HG03571 (cell line): ENCODE measurements around the gene GDF15.
A peak's percentile ranks its signal among the peaks of the same experiment; 100 is the strongest.
"Not testable (repeated sequence)": the region's sequence is repeated elsewhere in the genome, so short reads cannot be mapped to it uniquely, and the experiment has no call there.

Source experiments
- ATAC-seq: cut with Tn5 transposase; IDR thresholded peaks from one replicate; pipeline ENCODE4 v1.9.1; 2021; ENCODE audit not compliant: unreplicated experiment

Gene GDF15

DNA sequence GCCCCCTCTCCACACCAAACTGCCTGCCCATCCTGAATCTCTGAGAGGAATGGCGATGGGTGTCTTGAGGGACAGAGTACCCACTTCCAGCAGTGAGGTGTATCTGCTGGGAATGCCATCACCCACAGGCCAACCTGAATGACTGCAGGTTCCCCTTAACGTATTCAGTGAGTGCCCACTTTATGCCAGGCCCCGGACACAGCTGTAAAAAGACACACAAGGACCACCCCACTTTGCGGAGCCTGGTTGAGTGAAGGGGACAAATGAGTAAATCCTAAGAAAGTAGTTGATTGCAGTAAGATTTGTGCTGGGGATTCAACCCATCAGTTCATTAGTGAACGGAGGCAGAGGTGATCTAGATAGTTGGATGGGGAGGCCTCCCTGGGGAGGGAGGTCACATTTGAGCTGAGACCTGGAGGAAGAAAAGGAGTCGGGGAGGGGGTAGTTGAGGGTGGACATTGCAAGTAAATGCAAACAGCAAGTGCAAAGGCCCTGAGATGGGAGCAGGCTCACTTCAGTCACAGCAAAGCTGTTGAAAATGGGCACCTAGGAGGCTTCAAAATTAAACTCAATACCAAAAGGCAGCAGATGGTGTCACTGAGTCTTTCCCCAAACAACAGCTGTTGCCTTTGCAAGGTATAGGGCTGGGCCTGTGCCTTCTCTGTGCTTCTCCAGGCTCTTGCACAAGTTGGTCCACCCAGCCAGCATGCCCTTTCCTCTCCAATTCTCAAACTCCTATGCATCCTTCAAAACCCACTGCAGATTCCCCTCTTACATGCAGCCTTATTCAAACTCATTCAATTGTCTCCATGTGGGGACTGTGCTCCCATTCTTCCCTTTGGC lies 4.3 kb downstream of the GDF15 start:
- no peak for ATAC-seq

DNA sequence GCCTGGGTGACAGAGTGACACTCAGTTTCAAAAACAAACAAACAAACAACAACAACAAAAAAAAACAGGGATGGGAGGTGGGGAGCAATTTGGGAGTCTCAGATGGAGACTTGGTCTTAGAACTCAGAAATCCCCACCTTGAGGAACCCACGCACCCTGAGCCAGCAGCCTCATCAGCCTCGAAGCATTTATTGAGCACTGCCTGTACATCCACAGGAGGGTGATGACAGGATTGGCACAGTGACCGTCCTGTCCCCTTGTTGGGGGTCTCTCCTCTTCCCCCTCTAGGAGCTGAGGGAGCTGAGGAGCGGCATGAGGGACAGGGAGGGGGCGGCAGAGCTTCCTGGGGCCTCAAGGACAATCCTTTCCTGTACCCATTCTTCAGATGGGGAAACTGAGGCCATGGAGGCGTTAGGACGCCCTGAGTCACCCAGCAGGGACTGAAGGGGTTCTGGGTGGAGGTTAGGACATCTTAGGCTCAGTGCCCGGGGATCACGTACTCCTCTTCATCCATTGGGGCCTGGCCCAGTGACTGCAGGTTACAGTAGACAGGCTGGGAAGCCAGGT lies 5.6 kb downstream of the GDF15 start:
- ATAC-seq: no peak

DNA sequence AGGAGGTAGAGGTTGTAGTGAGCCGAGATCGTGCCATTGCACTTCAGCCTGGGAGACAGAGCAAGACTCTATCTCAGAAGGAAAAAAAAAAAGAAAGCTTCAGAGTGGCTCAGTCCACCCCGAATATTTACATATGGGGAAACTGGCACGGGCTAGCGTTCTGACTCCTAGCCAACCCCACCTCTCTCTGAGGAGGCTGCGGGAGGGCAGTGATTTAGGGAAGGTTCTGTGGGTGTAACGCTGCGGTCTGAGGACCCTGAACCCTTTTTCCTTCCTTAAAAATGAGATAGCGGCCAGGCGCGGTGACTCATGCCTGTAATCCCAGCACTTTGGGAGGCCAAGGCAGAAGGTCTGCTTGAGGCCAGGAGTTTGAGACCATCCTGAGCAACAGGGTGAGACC lies 6.5 kb downstream of the GDF15 start:
- no peak for ATAC-seq

DNA sequence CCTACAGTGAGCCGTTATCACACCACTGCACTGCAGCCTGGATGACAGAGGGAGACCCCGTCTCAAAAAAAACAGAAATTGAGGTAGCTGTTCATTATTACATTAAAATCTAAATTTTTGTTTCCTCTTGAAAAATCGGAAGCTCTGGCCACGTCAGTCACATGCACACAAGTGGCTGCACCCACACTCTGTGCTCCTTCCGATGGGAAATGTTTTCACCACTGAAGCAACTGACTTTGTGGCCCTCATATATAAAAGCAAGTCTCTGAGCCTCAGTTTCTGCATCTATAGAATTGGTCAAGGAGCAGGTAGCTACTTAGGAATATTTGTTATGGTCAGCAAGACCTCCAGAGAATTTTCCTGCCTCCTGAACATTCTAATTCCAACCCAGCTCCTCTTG lies 7.0 kb downstream of the GDF15 start:
- no peak for ATAC-seq

DNA sequence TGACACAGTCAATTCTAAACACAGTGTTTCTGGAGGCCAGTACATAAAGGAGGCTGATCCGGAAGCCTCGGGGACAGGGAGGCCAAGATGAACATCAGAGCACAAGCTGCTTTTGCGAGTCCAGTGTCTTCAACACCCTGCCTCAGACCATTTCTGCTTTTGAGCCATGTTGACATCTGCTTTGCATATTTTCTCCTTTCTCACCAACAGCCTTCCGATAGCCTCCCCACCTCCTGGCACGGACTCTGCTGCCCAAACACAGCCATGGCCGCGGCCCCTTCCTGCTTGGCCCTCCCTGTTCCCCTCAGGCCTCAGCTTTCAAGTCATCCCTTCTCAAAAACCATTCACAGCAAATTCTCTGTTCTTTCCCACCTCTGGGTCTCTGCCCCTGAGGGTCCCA lies 7.9 kb downstream of the GDF15 start:
- ATAC-seq: no peak

DNA sequence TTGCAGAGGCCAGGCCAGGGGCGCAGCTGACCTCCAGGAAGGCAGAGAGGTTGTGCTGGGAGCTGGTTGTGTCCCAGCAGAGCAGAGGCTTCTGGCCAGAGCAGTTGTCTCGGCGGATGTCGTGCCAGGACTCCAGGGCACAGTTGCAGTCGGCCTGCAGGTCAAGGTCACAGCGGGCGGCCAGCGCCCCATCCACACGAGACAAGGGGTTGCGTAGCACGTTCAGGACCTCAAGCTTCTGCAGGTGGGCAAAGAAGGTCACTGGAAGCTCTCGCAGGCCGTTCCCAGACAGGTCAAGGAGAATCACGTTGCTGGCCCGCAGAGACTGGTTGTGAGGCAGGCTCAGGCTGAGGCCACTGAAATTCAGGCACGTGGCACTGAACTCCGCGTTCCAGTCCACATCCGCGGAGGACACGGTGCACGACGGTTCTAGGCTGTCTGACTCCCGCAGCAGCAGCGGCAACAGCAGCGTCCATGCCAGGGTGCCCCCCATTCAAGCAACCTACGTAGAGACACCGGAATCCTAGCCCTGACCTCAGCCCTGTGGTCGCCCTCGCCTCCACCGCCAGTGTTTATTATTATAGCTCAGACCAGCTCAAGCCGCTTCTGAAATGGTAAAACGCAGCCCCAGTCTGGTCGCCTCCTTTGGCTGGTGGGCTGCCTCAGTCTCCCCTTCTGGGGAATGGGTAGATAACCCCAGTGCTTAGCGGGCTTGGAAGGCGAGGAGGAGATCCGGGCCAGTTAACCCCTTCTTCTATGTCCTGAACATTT lies 10.7 kb downstream of the GDF15 start:
- no peak for ATAC-seq

DNA sequence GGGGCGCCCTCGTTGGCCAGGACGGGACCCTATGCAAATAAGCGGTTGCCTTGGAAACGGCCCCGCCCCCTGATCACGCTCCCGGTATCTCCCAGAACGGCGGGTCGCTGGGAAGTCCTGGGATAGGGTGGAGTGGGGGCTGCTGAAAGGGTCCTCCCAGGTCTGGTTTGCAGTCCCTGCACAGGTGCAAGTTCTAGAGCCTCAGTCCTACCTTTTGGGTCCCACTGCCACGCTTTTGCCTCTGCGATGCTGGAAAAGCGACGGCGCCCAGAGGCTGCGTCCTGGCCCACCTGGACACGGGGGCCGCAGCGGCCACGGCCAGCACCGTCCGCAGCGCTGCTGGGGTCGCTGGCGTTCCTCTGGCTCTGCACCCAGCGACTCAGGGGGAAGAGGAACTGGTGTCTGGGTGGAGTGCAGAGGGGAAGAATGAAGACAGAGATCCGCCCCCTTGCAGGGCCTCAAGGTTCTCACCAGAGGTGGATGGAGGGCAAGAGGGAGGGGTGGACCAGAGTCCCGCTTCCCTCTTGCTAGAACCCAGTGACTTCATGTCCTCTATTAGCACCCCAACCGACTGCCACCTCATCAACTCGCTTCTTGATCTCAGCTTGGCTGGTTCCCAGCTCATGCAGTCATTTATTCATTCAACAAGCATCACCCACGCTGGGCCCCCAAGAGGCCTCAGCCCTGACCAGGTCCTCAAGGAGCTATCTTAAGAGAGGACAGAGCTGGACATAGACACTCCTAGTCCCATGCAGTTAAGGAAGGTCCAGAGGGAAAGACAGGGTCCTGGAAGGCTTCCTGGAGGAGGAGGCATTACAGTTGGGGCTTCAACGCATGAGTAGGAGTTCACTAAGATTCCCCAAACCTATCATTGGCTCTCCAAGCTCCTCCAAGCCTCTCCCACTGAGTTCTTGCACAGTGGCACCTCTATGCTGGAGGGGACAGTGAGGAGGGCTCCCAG lies 11.6 kb downstream of the GDF15 start, which contains the start of gene LRRC25:
TSS of gene LRRC25 (minus strand) at position 381 of the 961 bp plus-strand sequence. CDS start 659 bp downstream, outside the sequence.
- ATAC-seq: no peak

DNA sequence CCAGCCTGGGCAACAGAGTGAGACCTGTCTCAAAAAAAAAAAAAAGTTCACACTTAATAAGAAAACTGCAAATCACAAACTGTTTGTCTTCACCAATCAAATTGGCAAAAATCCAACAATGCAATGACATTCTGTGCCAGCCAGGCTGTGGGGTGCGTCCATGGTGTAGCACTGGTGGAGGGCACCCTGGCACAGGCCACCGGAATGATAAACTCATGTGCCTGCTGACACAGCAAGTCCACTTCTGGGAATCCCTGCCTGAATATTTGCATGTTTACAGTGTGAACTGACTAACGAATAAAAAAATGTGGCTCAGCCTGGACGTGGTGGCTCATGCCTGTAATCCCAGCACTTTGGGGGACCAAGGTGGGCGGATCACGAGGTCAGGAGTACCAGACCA lies 13.1 kb downstream of the GDF15 start:
- no peak for ATAC-seq

DNA sequence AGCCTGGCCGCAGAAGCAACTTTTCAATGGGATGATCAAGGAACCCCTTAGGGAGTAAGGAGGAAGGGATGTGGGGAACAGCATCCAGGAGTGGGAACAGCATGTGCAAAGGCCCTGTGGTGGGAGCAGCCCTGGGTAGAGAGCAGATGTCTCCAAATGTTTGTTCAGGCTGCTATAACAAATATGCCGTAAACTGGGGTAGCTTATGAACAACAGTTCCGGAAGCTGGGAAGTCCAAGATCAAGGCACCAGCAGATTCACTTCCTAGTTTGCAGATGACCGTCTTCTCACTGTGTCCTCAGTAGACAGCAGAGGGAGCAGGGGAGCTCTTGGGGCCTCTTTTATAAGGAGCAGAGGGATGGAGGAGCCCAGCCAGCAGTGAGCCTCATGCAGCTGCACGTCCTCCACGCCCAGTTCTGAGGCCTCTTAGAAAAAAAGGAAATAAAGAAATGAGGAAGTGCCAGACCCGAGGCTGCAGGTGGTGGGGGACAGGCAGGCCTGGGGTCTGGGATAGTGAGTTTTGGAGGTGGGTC lies 15.7 kb downstream of the GDF15 start:
- ATAC-seq: no peak

DNA sequence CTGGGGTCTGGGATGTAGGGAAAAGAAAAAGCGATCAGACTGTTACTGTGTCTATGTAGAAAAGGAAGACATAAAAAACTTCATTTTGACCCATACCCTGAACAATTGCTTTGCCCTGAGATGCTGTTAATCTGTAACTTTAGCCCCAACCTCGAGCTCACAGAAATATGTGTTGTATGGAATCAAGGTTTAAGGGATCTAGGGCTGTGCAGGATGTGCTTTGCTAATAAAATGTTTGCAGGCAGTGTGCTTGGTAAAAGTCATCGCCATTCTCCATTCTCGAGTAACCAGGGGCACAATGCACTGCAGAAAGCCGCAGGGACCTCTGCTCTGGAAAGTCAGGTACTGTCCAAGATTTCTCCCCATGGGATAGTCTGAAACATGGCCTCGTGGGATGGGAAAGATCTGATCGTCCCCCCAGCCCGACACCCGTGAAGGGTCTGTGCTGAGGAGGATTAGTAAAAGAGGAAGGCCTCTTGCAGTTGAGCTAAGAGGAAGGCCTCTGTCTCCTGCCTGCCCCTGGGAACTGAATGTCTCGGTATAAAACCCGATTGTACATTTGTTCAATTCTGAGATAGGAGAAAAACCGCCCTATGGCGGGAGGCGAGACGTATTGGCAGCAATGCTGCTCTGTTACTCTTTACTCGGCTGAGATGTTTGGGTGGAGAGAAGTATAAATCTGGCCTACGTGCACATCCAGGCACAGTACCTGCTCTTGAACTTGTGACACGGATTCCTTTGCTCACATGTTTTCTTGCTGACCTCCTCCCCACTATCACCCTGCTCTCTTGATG lies 16.7 kb downstream of the GDF15 start:
- ATAC-seq: not testable (repeated sequence)

DNA sequence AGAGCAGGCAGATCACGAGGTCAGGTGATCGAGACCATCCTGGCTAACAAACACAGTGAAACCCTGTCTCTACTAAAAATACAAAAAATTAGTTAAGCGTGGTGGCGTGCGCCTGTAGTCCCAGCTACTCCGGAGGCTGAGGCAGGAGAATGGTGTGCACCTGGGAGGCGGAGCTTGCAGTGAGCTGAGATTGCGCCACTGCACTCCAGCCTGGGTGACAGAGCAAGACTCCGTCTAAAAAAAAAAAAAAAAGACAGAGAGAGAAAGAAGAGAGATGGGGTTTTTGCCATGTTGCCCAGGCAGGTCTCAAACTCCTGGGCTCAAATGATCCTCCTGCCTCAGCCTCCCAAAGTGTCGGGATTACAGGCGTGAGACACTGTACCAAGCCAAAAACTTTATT lies 19.8 kb downstream of the GDF15 start:
- ATAC-seq: not testable (repeated sequence)

DNA sequence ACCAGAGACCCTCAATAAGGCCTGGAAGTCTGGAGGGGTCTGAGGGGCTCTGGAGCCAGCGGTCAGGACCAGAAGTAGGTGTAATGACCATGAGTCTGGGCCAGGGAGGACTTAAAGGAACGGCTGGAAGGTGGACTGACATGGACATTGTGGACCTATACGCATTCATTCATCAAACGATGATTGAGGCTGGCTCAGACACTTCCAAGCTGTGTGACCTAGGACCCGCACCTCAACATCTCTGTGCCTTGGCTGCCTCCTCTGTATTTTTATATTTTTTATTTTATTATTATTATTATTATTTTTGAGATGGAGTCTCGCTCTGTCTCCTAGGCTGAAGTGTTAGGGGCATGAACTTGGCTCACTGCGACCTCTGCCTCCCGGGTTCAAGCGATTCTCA lies 20.8 kb downstream of the GDF15 start:
- ATAC-seq: no peak

DNA sequence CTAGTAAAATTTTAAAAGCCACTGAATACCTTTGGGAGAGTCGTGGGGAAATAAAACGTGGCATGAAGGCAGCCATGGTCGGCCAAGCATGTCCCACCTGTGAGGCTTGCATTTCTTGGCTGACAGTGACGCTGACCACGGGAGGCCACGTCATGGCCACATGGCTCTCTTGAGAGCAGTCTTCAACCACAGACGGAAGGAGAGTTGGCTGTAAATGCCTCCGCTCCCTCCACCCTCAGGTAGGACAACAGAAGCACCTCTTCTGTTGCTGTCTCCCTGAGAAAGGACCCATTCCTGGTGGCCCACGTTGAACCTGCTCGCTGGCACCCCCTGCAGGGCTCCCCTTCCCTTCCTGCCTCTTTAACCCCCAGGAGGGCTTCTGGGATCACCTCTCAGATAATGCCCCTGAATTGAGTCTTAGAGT lies 22.1 kb downstream of the GDF15 start:
- peak; percentile 70 for ATAC-seq

DNA sequence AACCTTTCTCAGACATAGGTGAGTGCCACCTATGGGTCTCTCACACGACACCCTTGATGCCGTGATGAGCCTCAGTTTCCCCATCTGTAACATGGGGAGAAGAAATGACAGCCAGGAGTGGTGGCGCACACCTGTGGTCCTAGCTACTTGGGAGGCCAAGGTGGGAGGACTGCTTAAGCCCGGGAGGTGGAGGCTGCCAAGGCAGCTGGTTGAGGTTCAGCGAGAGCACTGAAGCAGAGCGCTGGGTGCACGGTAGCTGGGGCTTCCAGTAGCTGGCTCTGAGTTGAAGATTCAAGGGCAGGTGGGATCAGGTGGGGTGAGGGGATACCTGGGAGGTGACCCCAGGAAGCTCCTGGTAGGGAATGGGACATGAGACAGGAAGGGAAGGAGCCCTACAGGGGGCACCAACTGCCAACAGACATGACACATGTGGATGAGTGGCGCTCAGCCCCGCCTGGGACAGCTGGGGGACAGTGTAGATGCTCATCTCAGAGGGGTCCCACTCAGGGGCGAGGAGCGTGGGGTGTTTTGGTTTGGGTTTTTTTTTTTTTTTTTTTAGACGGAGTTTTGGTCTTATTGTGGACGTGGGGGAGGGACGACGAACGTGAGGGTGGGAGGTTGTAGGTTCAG lies 26.8 kb downstream of the GDF15 start:
- ATAC-seq: no peak

DNA sequence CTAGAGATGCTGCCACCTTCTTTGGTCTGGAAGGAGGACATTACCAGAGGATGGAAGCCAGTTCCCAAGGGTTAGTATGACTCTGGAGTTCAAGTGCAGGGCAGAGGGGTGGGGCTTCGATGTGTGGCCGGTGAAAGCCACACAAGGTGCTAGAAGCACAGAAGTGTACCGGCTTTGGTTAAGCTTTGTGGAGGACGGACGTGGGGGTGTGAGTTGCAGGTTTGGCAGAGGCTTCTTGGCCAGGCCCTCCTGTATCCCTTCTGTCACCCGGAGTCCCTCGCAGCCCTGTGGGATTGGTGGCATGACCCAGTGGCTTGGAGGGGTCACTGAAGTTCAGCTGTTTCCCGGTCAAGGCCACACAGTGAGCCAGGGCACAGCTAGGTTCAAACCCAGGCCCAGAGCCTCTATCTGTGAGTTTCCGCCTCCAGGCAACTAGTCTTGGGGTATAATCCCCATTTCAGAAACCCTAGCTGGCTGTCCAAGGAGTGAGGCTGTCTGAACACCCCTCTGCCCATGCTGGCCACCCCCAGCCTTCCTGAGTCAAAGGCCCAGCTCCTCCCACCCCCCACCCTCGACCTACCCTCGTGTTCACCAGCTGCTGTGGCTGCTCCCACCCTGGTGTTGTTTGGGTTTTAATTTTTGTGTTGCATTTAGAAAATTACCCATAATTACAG lies 28.7 kb downstream of the GDF15 start:
- no peak for ATAC-seq

DNA sequence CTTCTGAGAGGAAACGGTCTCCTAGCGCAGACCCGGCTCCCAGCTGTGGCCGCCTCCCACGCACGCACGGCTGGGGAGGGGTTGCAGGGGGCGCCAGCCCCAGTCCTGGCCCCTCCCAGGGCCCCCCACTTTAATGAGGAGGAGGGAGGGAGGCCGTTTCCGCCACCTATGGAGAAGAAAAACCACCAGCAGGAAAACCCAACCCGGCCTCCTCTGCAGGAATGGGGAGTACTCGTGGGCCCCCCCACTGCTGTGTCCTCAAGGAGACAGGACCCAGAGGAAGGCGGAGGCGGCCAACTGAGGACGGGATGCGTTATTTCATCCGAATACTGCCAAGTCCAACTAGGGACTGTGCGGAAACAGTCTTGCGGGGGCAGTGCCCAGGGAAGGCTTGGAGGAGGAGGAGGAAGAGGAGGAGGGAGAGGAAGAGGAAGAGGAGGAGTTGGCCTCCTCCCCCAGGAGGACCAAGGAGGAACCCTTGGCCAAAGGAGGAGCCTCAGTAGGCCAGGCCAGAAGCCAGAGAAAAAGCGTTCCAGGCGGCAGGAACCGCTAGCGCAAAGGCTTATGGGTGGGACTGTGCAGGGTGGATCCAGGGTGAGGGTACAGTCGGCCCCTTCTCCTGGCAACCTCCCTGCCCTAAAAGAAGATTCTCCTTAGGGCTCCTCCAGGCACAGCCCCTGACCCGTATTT lies 29.4 kb downstream of the GDF15 start:
- ATAC-seq: no peak

DNA sequence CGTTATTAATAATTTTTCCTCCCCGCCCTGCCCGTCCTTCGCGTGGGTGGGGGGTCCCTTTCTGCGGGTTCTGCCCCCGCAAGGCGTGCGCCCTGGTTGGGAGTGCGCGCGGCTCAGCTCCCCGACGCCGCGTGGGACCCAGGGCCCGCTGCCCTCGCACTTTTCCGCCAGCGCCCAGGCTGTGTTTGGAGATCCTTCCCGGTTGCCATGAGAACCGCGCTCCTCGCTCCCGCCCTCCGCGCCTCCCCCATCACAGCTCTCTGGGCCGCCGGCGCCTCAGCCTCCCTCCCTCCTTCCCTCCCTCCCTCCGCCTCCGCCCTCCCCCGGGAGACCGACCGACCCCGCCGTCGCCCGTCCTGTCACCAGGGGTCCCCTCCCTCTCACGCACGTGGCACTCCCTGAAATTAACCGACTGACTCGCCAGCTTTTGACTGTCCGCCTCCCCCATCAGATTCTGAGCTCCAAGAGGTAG lies 30.9 kb downstream of the GDF15 start:
- ATAC-seq: no peak
